ENCODE measurements around the gene ESYT1.
A peak's percentile ranks its signal among the peaks of the same experiment; 100 is the strongest.
"Not testable (repeated sequence)": the region's sequence is repeated elsewhere in the genome, so short reads cannot be mapped to it uniquely, and the experiment has no call there.

Gene ESYT1

GRCh38 chr12:56154818-56155217 is 26.8 kb downstream of the ESYT1 start:
- Histone ChIP-seq H3K9me3 (ENCODE audit: control insufficient read depth, low read length) (no peaks in the 10 kb centered on the region), H3K4me3 (ENCODE audit: low read length) (no peak overlapping the region), H3K9ac (ENCODE audit: low read length) (no peak overlapping the region), H3K4me1 (ENCODE audit: control insufficient read depth, insufficient read depth, low read length) (peaks cover 23% of the 10 kb centered on the region), H3K36me3 (ENCODE audit: control insufficient read depth, insufficient read depth, low read length) (peaks cover 7% of the 10 kb centered on the region), H3K27me3 (ENCODE audit: control insufficient read depth, insufficient read depth, low read length) (no peaks in the 10 kb centered on the region)

GRCh38 chr12:56155256-56155845 is 27.3 kb downstream of the ESYT1 start:
- Histone ChIP-seq H3K9me3 (ENCODE audit: control insufficient read depth, low read length) (no peaks in the 10 kb centered on the region), H3K9ac (ENCODE audit: low read length) (no peak overlapping the region), H3K36me3 (ENCODE audit: control insufficient read depth, insufficient read depth, low read length) (peaks cover 12% of the 10 kb centered on the region), H3K4me1 (ENCODE audit: control insufficient read depth, insufficient read depth, low read length) (peaks cover 28% of the 10 kb centered on the region), H3K4me3 (ENCODE audit: low read length) (no peak overlapping the region), H3K27me3 (ENCODE audit: control insufficient read depth, insufficient read depth, low read length) (no peaks in the 10 kb centered on the region)

- peak overlapping the region; percentile 78 for H3K9ac ChIP-seq (ENCODE audit: low read length)
Observed at GRCh38 chr12:56156464-56157200, 28.6 kb downstream of the ESYT1 start.

GRCh38 chr12:56157201-56158028 is 29.3 kb downstream of the ESYT1 start:
- peak overlapping the region; percentile 49 for H3K4me3 ChIP-seq (ENCODE audit: low read length)
- no peaks in the 10 kb centered on the region for H3K27me3 ChIP-seq (ENCODE audit: control insufficient read depth, insufficient read depth, low read length)
- peaks cover 33% of the 10 kb centered on the region for H3K4me1 ChIP-seq (ENCODE audit: control insufficient read depth, insufficient read depth, low read length)
- H3K9ac ChIP-seq (ENCODE audit: low read length) = peak overlapping the region; percentile 78
- H3K9me3 ChIP-seq (ENCODE audit: control insufficient read depth, low read length) = no peaks in the 10 kb centered on the region
- peaks cover 29% of the 10 kb centered on the region for H3K36me3 ChIP-seq (ENCODE audit: control insufficient read depth, insufficient read depth, low read length)

More at GRCh38 chr12:56156464-56157200, 28.6 kb downstream of the ESYT1 start:
- Histone ChIP-seq H3K4me1 (ENCODE audit: control insufficient read depth, insufficient read depth, low read length) (peaks cover 36% of the 10 kb centered on the region), H3K36me3 (ENCODE audit: control insufficient read depth, insufficient read depth, low read length) (peaks cover 25% of the 10 kb centered on the region)
- H3K9me3 ChIP-seq (ENCODE audit: control insufficient read depth, low read length); H3K4me3 ChIP-seq (ENCODE audit: low read length); H3K27me3 ChIP-seq (ENCODE audit: control insufficient read depth, insufficient read depth, low read length): not testable (repeated sequence)

GRCh38 chr12:56158029-56158925 is 30.2 kb downstream of the ESYT1 start, which contains the start of gene MYL6:
Gene MYL6, plus strand, starts transcription at chr12:56158359. Its CDS starts 43 bp downstream, at chr12:56158402.
- no peaks in the 10 kb centered on the region for H3K27me3 ChIP-seq (ENCODE audit: control insufficient read depth, insufficient read depth, low read length)
- peak within 1 kb of the TSS; percentile 100 for H3K9ac ChIP-seq (ENCODE audit: low read length)
- peak within 1 kb of the TSS; percentile 95 for H3K4me3 ChIP-seq (ENCODE audit: low read length)
- H3K4me1 ChIP-seq (ENCODE audit: control insufficient read depth, insufficient read depth, low read length) = peaks cover 27% of the 10 kb centered on the region
- H3K36me3 ChIP-seq (ENCODE audit: control insufficient read depth, insufficient read depth, low read length) = peaks cover 29% of the 10 kb centered on the region
- no peaks in the 10 kb centered on the region for H3K9me3 ChIP-seq (ENCODE audit: control insufficient read depth, low read length)

GRCh38 chr12:56158926-56159461 is 30.9 kb downstream of the ESYT1 start:
- H3K9me3 ChIP-seq (ENCODE audit: control insufficient read depth, low read length) = no peaks in the 10 kb centered on the region
- H3K27me3 ChIP-seq (ENCODE audit: control insufficient read depth, insufficient read depth, low read length) = no peaks in the 10 kb centered on the region
- H3K4me3 ChIP-seq (ENCODE audit: low read length) = peak overlapping the region; percentile 95
- peaks cover 27% of the 10 kb centered on the region for H3K4me1 ChIP-seq (ENCODE audit: control insufficient read depth, insufficient read depth, low read length)
- H3K36me3 ChIP-seq (ENCODE audit: control insufficient read depth, insufficient read depth, low read length) = peaks cover 29% of the 10 kb centered on the region
- H3K9ac ChIP-seq (ENCODE audit: low read length) = peak overlapping the region; percentile 100

GRCh38 chr12:56159482-56160192 is 31.6 kb downstream of the ESYT1 start:
- peaks cover 27% of the 10 kb centered on the region for H3K4me1 ChIP-seq (ENCODE audit: control insufficient read depth, insufficient read depth, low read length)
- H3K27me3 ChIP-seq (ENCODE audit: control insufficient read depth, insufficient read depth, low read length) = no peaks in the 10 kb centered on the region
- peaks cover 29% of the 10 kb centered on the region for H3K36me3 ChIP-seq (ENCODE audit: control insufficient read depth, insufficient read depth, low read length)

GRCh38 chr12:56160193-56160763 is 32.2 kb downstream of the ESYT1 start:
- H3K27me3 ChIP-seq (ENCODE audit: control insufficient read depth, insufficient read depth, low read length) = no peaks in the 10 kb centered on the region
- H3K4me1 ChIP-seq (ENCODE audit: control insufficient read depth, insufficient read depth, low read length) = peaks cover 27% of the 10 kb centered on the region
- peak overlapping the region; percentile 100 for H3K9ac ChIP-seq (ENCODE audit: low read length)
- H3K9me3 ChIP-seq (ENCODE audit: control insufficient read depth, low read length) = no peaks in the 10 kb centered on the region
- peak overlapping the region; percentile 95 for H3K4me3 ChIP-seq (ENCODE audit: low read length)
- H3K36me3 ChIP-seq (ENCODE audit: control insufficient read depth, insufficient read depth, low read length) = peaks cover 29% of the 10 kb centered on the region

More at GRCh38 chr12:56159482-56160192, 31.6 kb downstream of the ESYT1 start:
- peak overlapping the region; percentile 100 for H3K9ac ChIP-seq (ENCODE audit: low read length)
- peak overlapping the region; percentile 95 for H3K4me3 ChIP-seq (ENCODE audit: low read length)
- no peaks in the 10 kb centered on the region for H3K9me3 ChIP-seq (ENCODE audit: control insufficient read depth, low read length)

GRCh38 chr12:56160894-56161689 is 33.0 kb downstream of the ESYT1 start:
- H3K9me3 ChIP-seq (ENCODE audit: control insufficient read depth, low read length) = no peaks in the 10 kb centered on the region
- H3K27me3 ChIP-seq (ENCODE audit: control insufficient read depth, insufficient read depth, low read length) = no peaks in the 10 kb centered on the region
- H3K4me1 ChIP-seq (ENCODE audit: control insufficient read depth, insufficient read depth, low read length) = peaks cover 27% of the 10 kb centered on the region
- H3K4me3 ChIP-seq (ENCODE audit: low read length) = peak overlapping the region; percentile 95
- peak overlapping the region; percentile 100 for H3K9ac ChIP-seq (ENCODE audit: low read length)
- peaks cover 29% of the 10 kb centered on the region for H3K36me3 ChIP-seq (ENCODE audit: control insufficient read depth, insufficient read depth, low read length)

Measured in mucosa of stomach (tissue), 1 donor.